Measurements from ENCODE around the gene TRAM2. TPM values are rescaled to one million over a fixed set of nuclear protein-coding genes. Genes with fewer than 3 reads are reported as not detected.

Gene TRAM2
- total and polyA plus RNA-seq, 2 of the 8 experiments (the other 6 are each of a cell fraction or from before 2014, with no cell fraction given) = 9.0 to 21.4 TPM

- TF ChIP-seq ATF3 (IDR thresholded peaks at IDR 0.05; ENCODE audit: insufficient read depth, low read depth, low read length) (no peak), E2F6 (IDR thresholded peaks at IDR 0.05) (no peak), POLR2AphosphoS5 (IDR thresholded peaks at IDR 0.05; ENCODE audit: low read depth, low read length) (no peak), TEAD4 (IDR thresholded peaks at IDR 0.05; ENCODE audit: low read depth, low read length) (no peak), RBBP5 (IDR thresholded peaks at IDR 0.05; ENCODE audit: borderline replicate concordance, low read depth, low read length) (no peak), SP2 (IDR thresholded peaks at IDR 0.05; ENCODE audit: low read length) (no peak)
Observed at GRCh38 chr6:52546192-52546591, 30.7 kb downstream of the TRAM2 start (continued).
